Adrenal gland (tissue), 12 donors: ENCODE data around the gene MEIOB. TPM values are rescaled to one million over a fixed set of nuclear protein-coding genes. Genes with fewer than 3 reads are reported as not detected.

Experiments used
- DNase-seq, 7 donors: peaks; one replicate each; pipeline ENCODE4 v3.0.0-alpha.2; 2019 to 2020
- H3K27ac ChIP-seq, 5 donors: fragments of 200-600 bp; sonication (generic) in 4 of 5; 1 replicate in 3 of 5; 2 replicates in 2 of 5; pipeline versions ENCODE4 v1.5.1 to v1.8.0; 2016 to 2020; ENCODE audit warnings: mild to moderate bottlenecking in 1 of 5
- H3K27me3 ChIP-seq: fragments of 200-600 bp; 2 replicates; pipeline ENCODE4 v1.8.0; 2021
- H3K36me3 ChIP-seq, 2 donors: fragments of 200-600 bp; replicated peaks in 1 of 2; 1 replicate in 1 of 2; 2 replicates in 1 of 2; pipeline versions ENCODE4 v1.5.1 to v1.8.0; 2018 to 2022
- H3K4me1 ChIP-seq, 2 donors: fragments of 200-600 bp; replicated peaks in 1 of 2; 1 replicate in 1 of 2; 2 replicates in 1 of 2; pipeline versions ENCODE4 v1.5.1 to v1.8.0; 2018 to 2021
- H3K4me3 ChIP-seq, 4 donors: fragments of 200-600 bp; sonication (generic) in 3 of 4; one replicate each; pipeline ENCODE4 v1.5.1; 2016 to 2018
- H3K9me3 ChIP-seq, 3 donors: fragments of 200-600 bp; sonication (generic) in 1 of 3; replicated peaks in 1 of 3; 1 replicate in 2 of 3; 2 replicates in 1 of 3; pipeline versions ENCODE4 v1.5.1 to v1.8.0; 2016 to 2021
- POLR2A ChIP-seq, 2 donors: fragments of 450-650 bp; IDR thresholded peaks; one replicate each; pipeline ENCODE4 v1.6.1; 2017; ENCODE audit warnings: antibody characterized with exemption in 2 of 2, mild to moderate bottlenecking in 2 of 2, moderate library complexity in 1 of 2
- WGBS, 4 donors: extraction: QIAGEN DNeasy Blood & Tissue Kit in 2 of 4; methylation state at CpG; one replicate each; pipeline versions ENCODE4 v1.1.5 to v1.1.7; 2013 to 2017; 5-methylcytosine and 5-hydroxymethylcytosine counted together
- intact Hi-C, 2 donors: fragments of 100-400 bp; cut with DNase I; formaldehyde crosslinking; loops; one replicate each; pipeline versions ENCODE4 v1.14.1 to v1.15.0; 2022 to 2023
- polyA plus RNA-seq, 3 donors: library from polyadenylated mRNA; stranded (reverse); fragments of 200-250 nt in 2 of 3; fragments of 350-450 nt in 1 of 3; fragmentation: Illumina TruSeq in 1 of 3; extraction: RNeasy Lipid Tissue Mini Kit (QIAGEN cat#74804) in 1 of 3; gene quantifications; one replicate each; pipeline ENCODE4 v1.2.3, GENCODE V29; 2013 to 2014
- total RNA-seq, 9 donors: library from RNA; depleted of rRNA in 4 of 9; stranded (reverse); fragments of >200 nt in 4 of 9; fragments of 120-200 nt in 1 of 9; fragmentation: NEBNext Ultra II Directional in 1 of 9; extraction: Animal tissue kit (Norgen Biotek cat#: 25700) in 1 of 9; gene quantifications; one replicate each; pipeline versions ENCODE4 v1.1.0 to v1.2.4, GENCODE V29; 2013 to 2023
- TF ChIP-seq, protein P1 (sequence below), 6 experiments: fragments of 450-650 bp in 4 of 6; fragments of 200-600 bp in 2 of 6; sonication (generic) in 1 of 6; IDR thresholded peaks; 1 replicate in 5 of 6; 2 replicates in 1 of 6; pipeline versions ENCODE4 v1.5.1 to v1.8.0; 2016 to 2021; ENCODE audit warnings: antibody characterized with exemption in 6 of 6, mild to moderate bottlenecking in 2 of 6, moderate library complexity in 1 of 6
- donor health status: healthy with polysubstance abuse.
- donor health status: Bipolar disorder and iron deficiency.
- donor health status: DM: yes; HTN: yes; CAD: no.
- donor health status: DM: no; HTN: no; CAD: no.
- donor health status: DM: no; HTN: no; CAD: no.
- donor health status: DM: yes; HTN: yes; CAD: no.

The MEIOB gene
- total and polyA plus RNA-seq, 12 donors, result 0.23 TPM; not detected in 11

GRCh38 chr16:1820946-1821290 is 51.0 kb downstream of the MEIOB start:
- peak in 1 of 7 donors; percentile 17 for DNase-seq
- Histone ChIP-seq H3K36me3 (peaks cover 0 to 65% of the 10 kb centered on the region in 2 donors), H3K9me3 (no peaks in the 10 kb centered on the region), H3K27me3 (no peaks in the 10 kb centered on the region), H3K27ac (no peak overlapping the region), H3K4me1 (peaks cover 16 to 26% of the 10 kb centered on the region in 2 donors), H3K4me3 (no peak overlapping the region)
- intact Hi-C loops, result no loop called here
- WGBS, 4 donors, result 89 to 94% (median 92%) methylated on average over 4 to 12 of the region's 12 CpGs
- TF ChIP-seq POLR2A (IDR thresholded peaks at IDR 0.05), result no peak
- TF ChIP-seq, protein P1, sequence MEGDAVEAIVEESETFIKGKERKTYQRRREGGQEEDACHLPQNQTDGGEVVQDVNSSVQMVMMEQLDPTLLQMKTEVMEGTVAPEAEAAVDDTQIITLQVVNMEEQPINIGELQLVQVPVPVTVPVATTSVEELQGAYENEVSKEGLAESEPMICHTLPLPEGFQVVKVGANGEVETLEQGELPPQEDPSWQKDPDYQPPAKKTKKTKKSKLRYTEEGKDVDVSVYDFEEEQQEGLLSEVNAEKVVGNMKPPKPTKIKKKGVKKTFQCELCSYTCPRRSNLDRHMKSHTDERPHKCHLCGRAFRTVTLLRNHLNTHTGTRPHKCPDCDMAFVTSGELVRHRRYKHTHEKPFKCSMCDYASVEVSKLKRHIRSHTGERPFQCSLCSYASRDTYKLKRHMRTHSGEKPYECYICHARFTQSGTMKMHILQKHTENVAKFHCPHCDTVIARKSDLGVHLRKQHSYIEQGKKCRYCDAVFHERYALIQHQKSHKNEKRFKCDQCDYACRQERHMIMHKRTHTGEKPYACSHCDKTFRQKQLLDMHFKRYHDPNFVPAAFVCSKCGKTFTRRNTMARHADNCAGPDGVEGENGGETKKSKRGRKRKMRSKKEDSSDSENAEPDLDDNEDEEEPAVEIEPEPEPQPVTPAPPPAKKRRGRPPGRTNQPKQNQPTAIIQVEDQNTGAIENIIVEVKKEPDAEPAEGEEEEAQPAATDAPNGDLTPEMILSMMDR (IDR thresholded peaks at IDR 0.05), result no peak

DNA sequence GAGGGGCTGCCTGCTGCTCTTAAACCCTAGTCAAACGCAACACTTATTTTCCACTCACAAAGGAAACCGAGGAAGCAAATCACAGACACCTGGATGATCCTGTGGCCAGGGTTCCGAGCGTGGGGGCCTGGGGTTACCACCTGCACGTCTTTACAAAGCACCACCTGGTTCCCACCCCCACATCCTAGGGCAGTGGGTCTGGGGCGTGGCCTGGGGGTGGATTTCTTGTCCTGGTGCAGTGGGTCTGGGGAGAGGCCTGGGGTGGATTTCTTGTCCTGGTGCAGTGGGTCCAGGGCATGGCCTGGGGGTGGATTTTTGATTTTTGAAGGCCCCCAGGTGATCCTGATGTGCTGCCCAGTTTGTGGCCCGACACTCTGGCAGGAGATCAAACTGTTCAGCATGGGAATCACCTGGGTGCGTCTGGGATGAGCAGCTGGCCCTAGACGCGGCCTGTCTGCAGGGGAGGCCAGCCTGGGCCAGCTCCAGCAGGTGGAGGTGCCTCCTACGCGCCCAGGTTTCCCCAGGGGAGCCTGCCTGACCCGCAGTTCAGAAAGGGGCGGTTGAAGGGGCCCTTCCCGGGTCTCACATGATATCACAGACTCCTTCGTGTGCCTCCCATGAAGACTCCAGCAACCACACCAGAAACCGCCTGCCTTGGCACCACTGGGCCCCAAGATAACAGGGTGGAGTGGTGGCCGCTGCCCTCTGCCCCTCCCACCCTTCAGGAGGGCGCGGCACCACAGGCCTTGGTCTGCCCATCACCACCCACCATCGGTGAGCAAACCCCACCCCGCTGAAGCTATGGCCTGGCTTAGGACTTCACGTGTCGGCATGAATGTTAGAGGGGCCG is 51.6 kb downstream of the MEIOB start:
- intact Hi-C loops, result no loop called here
- Histone ChIP-seq H3K27ac (no peak overlapping the region), H3K4me1 (peaks cover 10 to 21% of the 10 kb centered on the region in 2 donors), H3K36me3 (peaks cover 0 to 69% of the 10 kb centered on the region in 2 donors), H3K4me3 (no peak overlapping the region), H3K27me3 (no peaks in the 10 kb centered on the region), H3K9me3 (no peaks in the 10 kb centered on the region)
- DNase-seq, result peak in 1 of 7 donors; percentile 15
- TF ChIP-seq, protein P1 (IDR thresholded peaks at IDR 0.05), result no peak
- no peak for TF ChIP-seq POLR2A (IDR thresholded peaks at IDR 0.05)
- WGBS, 4 donors, result 83 to 97% (median 93%) methylated on average over 8 to 25 of the region's 25 CpGs

- Histone ChIP-seq H3K4me1 (peaks cover 3 to 13% of the 10 kb centered on the region in 2 donors), H3K27ac (no peak overlapping the region), H3K36me3 (peaks cover 0 to 74% of the 10 kb centered on the region in 2 donors), H3K27me3 (no peaks in the 10 kb centered on the region), H3K4me3 (no peak overlapping the region), H3K9me3 (no peaks in the 10 kb centered on the region)
- TF ChIP-seq, protein P1 (IDR thresholded peaks at IDR 0.05), result no peak
- TF ChIP-seq POLR2A (IDR thresholded peaks at IDR 0.05), result no peak
- WGBS, 4 donors, result 90 to 96% (median 92%) methylated on average over 10 to 15 of the region's 15 CpGs
- intact Hi-C loops, result no loop called here
- DNase-seq, result peak in 1 of 7 donors; percentile 14
Observed at GRCh38 chr16:1819611-1820010, 52.4 kb downstream of the MEIOB start.

GRCh38 chr16:1818873-1819525 is 53.0 kb downstream of the MEIOB start:
- Histone ChIP-seq H3K27me3 (no peaks in the 10 kb centered on the region), H3K4me1 (peaks cover 0 to 7% of the 10 kb centered on the region in 2 donors), H3K27ac (peak overlapping the region in 1 of 5 donors; percentile 47), H3K4me3 (no peak overlapping the region), H3K36me3 (peaks cover 0 to 79% of the 10 kb centered on the region in 2 donors), H3K9me3 (no peaks in the 10 kb centered on the region)
- TF ChIP-seq, protein P1 (IDR thresholded peaks at IDR 0.05), result no peak
- TF ChIP-seq POLR2A (IDR thresholded peaks at IDR 0.05), result no peak
- peak in 1 of 7 donors; percentile 20 for DNase-seq
- intact Hi-C loops, result no loop called here
- WGBS, 4 donors, result 94 to 97% (median 94%) methylated on average over 9 to 35 of the region's 35 CpGs
